K562 (cell line): ENCODE results near the gene RHOA. TPM values are rescaled to one million over a fixed set of nuclear protein-coding genes. Genes with fewer than 3 reads are reported as not detected.
A peak's percentile ranks its signal among the peaks of the same experiment; 100 is the strongest.

Experiments
- ATAC-seq: fragments of 200-7000 bp; cut with Tn5 transposase; 3 replicates; pipeline ENCODE4 v1.9.1; 2020; ENCODE audit warnings: moderate library complexity
- Bru-seq: library from RNA; stranded (reverse); fragments of 400-500 nt; gene quantifications from one replicate; lab custom pipeline; 2021; lab: Mats Ljungman, UMichigan
- BruChase-seq, 2 experiments: library from RNA; stranded (reverse); fragments of 400-500 nt; gene quantifications; one replicate each; lab custom pipeline; 2021; lab: Mats Ljungman, UMichigan
- BruUV-seq: library from RNA; stranded (reverse); fragments of 400-500 nt; replicated peaks from 2 replicates; lab custom pipeline; 2021; lab: Mats Ljungman, UMichigan
- CTCF ChIA-PET: fragments of 300-600 bp; formaldehyde crosslinking; extraction: SDS; loops from one replicate; lab custom pipeline; 2021; ENCODE audit warnings: low intra/inter-chr PET ratio; lab: Yijun Ruan, JAX
- POLR2A ChIA-PET: fragments of 300-600, 350-650 bp; sonication (Branson Sonifier 250); formaldehyde crosslinking; extraction: SDS; loops from one replicate; lab custom pipeline; 2021; ENCODE audit warnings: antibody characterized with exemption, inconsistent platforms; lab: Yijun Ruan, JAX
- DNase-seq, 4 experiments: peaks; one replicate each; pipeline versions ENCODE4 v3.0.0 to v3.0.0-alpha.2; 2011 to 2018; ENCODE audit warnings: low spot score in 3 of 4, mixed read lengths in 3 of 4; ENCODE audit errors: extremely low read depth in 1 of 4
- FAIRE-seq: peaks from 2 replicates; lab custom pipeline; 2011; peaks lifted over from hg19 to GRCh38; lab: Jason Lieb, UNC
- H2AFZ ChIP-seq: 2 replicates; pipeline ENCODE4 v1.6.0; 2011; ENCODE audit warnings: low read depth, low read length, control low read depth, inconsistent platforms
- H3K27ac ChIP-seq: fragments of 200-600 bp; 3 replicates; pipeline ENCODE4 v1.8.0; 2011; ENCODE audit warnings: low read depth, mild to moderate bottlenecking, control low read depth, inconsistent platforms, low read length, moderate library complexity, mixed read lengths; ENCODE audit errors: extremely low read depth
- H3K27me3 ChIP-seq, 2 experiments: fragments of 300-600 bp in 1 of 2; 2 replicates in 1 of 2; 3 replicates in 1 of 2; pipeline versions ENCODE4 v1.6.0 to v1.8.0; 2011; ENCODE audit warnings: inconsistent platforms in 2 of 2, low read length in 2 of 2, mild to moderate bottlenecking in 1 of 2, mixed read lengths in 1 of 2, moderate library complexity in 1 of 2; ENCODE audit not compliant: control insufficient read depth in 2 of 2, insufficient read depth in 2 of 2
- H3K36me3 ChIP-seq: fragments of 300-600 bp; 3 replicates; pipeline ENCODE4 v1.8.0; 2011; ENCODE audit warnings: mild to moderate bottlenecking, low read length, inconsistent platforms; ENCODE audit not compliant: control insufficient read depth, insufficient read depth
- H3K4me1 ChIP-seq, 2 experiments: fragments of 200-600 bp in 1 of 2; replicated peaks in 1 of 2; 2 replicates in 1 of 2; 3 replicates in 1 of 2; pipeline versions ENCODE4 v1.5.1 to v1.8.0; 2011; ENCODE audit warnings: inconsistent platforms in 2 of 2, low read length in 2 of 2, mild to moderate bottlenecking in 1 of 2, mixed read lengths in 1 of 2, moderate library complexity in 1 of 2; ENCODE audit not compliant: control insufficient read depth in 2 of 2, insufficient read depth in 2 of 2
- H3K4me2 ChIP-seq: 2 replicates; pipeline ENCODE4 v1.6.1; 2011; ENCODE audit warnings: low read length, control low read depth, inconsistent platforms, mixed read lengths; ENCODE audit not compliant: insufficient read depth
- H3K4me3 ChIP-seq: fragments of 200-600 bp; sonication (generic), shearing (Covaris generic); 2 replicates; pipeline ENCODE4 v1.5.1; 2016; ENCODE audit warnings: control low read depth, inconsistent platforms
- H3K79me2 ChIP-seq: fragments of 200-600 bp; 3 replicates; pipeline ENCODE4 v1.8.0; 2011; ENCODE audit warnings: low read length, inconsistent platforms; ENCODE audit not compliant: control insufficient read depth, insufficient read depth
- H3K9ac ChIP-seq, 2 experiments: 2 replicates each; pipeline versions ENCODE4 v1.6.0 to v1.6.1; 2011; ENCODE audit warnings: low read depth in 2 of 2, low read length in 2 of 2, control low read depth in 1 of 2, inconsistent platforms in 1 of 2, mild to moderate bottlenecking in 1 of 2, mixed read lengths in 1 of 2; ENCODE audit not compliant: insufficient read depth in 1 of 2
- H3K9me1 ChIP-seq: one replicate; pipeline ENCODE4 v1.6.0; 2011; ENCODE audit warnings: inconsistent platforms, mild to moderate bottlenecking, low read length, moderate library complexity; ENCODE audit not compliant: control insufficient read depth, insufficient read depth
- H3K9me3 ChIP-seq: replicated peaks from 2 replicates; pipeline ENCODE4 v1.5.1; 2011; ENCODE audit warnings: low read depth, low read length, inconsistent platforms; ENCODE audit not compliant: control insufficient read depth, insufficient read depth
- H4K20me1 ChIP-seq: replicated peaks from 2 replicates; pipeline ENCODE4 v1.6.1; 2011; ENCODE audit warnings: low read length, inconsistent platforms, mixed read lengths; ENCODE audit not compliant: control insufficient read depth, insufficient read depth
- ATF3 ChIP-seq, 2 experiments: fragments of 450-650 bp in 1 of 2; sonication (generic) in 1 of 2; formaldehyde crosslinking in 1 of 2; IDR thresholded peaks in 1 of 2; conservative IDR thresholded peaks in 1 of 2; 2 replicates each; pipeline versions ENCODE4 v1.6.1 to v1.8.1; 2016 to 2023; ENCODE audit warnings: mild to moderate bottlenecking in 2 of 2, moderate library complexity in 2 of 2, inconsistent platforms in 1 of 2, missing genetic modification reagents in 1 of 2
- CBFB ChIP-seq: sonication (generic); formaldehyde crosslinking; IDR thresholded peaks from 2 replicates; pipeline ENCODE4 v1.4.0; 2020; ENCODE audit warnings: mild to moderate bottlenecking, missing genetic modification reagents
- CTCF ChIP-seq, 3 experiments: IDR thresholded peaks in 2 of 3; conservative IDR thresholded peaks in 1 of 3; 2 replicates each; pipeline ENCODE4 v1.5.1; 2011 to 2012; ENCODE audit warnings: low read length in 3 of 3, mild to moderate bottlenecking in 3 of 3, control low read depth in 2 of 3, improper control_type of control experiment in 1 of 3, inconsistent platforms in 1 of 3, low read depth in 1 of 3, mixed read lengths in 1 of 3, moderate library complexity in 1 of 3; ENCODE audit not compliant: insufficient read depth in 2 of 3
- EP400 ChIP-seq: fragments of 450-650 bp; IDR thresholded peaks from 2 replicates; pipeline ENCODE4 v1.6.1; 2017; ENCODE audit warnings: antibody characterized with exemption, mild to moderate bottlenecking, moderate library complexity
- HMG20B ChIP-seq: fragments of 250-450 bp; sonication (Bioruptor Pico); IDR thresholded peaks from 2 replicates; pipeline ENCODE4 v1.5.0; 2021; ENCODE audit warnings: mild to moderate bottlenecking
- LARP7 ChIP-seq: fragments of 450-650 bp; IDR thresholded peaks from 2 replicates; pipeline ENCODE4 v1.6.1; 2016
- MYC ChIP-seq, 2 experiments: fragments of 250-450 bp in 1 of 2; sonication (Bioruptor Pico) in 1 of 2; IDR thresholded peaks; 2 replicates each; pipeline versions ENCODE4 v1.5.1 to v1.6.1; 2012 to 2021; ENCODE audit warnings: low read depth in 2 of 2, borderline replicate concordance in 1 of 2, improper control_type of control experiment in 1 of 2, low read length in 1 of 2, mild to moderate bottlenecking in 1 of 2, moderate library complexity in 1 of 2
- TEAD2 ChIP-seq: fragments of 450-650 bp; IDR thresholded peaks from 2 replicates; pipeline ENCODE4 v1.6.1; 2016; ENCODE audit warnings: missing genetic modification characterization, control low read depth, missing compliant biosample characterization
- ZKSCAN1 ChIP-seq: fragments of 150-350 bp; IDR thresholded peaks from 2 replicates; pipeline ENCODE4 v1.6.1; 2016; ENCODE audit warnings: low read depth, low read length
- ZNF174 ChIP-seq: fragments of 250-450 bp; sonication (Bioruptor Pico); IDR thresholded peaks from 2 replicates; pipeline ENCODE4 v1.4.0; 2020; ENCODE audit warnings: mild to moderate bottlenecking
- ZNF445 ChIP-seq: fragments of 250-450 bp; sonication (Bioruptor Pico); IDR thresholded peaks from 2 replicates; pipeline ENCODE4 v1.4.0; 2020; ENCODE audit warnings: low read depth, mild to moderate bottlenecking, moderate library complexity
- WGBS: fragments of 100-300 bp; shearing (Covaris generic); methylation state at CpG from one replicate; pipeline ENCODE4 v1.1.6; 2016; ENCODE audit warnings: low coverage, mixed read lengths; ENCODE audit not compliant: insufficient coverage; ENCODE audit errors: missing lambda C conversion rate; 5-methylcytosine and 5-hydroxymethylcytosine counted together
- in situ Hi-C: fragments of 300-500 bp; cut with MboI; formaldehyde crosslinking; loops from 4 replicates; pipeline ENCODE4 v1.15.0; 2018; ENCODE audit warnings: inconsistent platforms, mixed read lengths
- intact Hi-C: fragments of 100-400 bp; cut with micrococcal nuclease; formaldehyde crosslinking; loops from 2 replicates; pipeline ENCODE4 v1.14.2; 2022
- long read RNA-seq, 3 experiments: library from polyadenylated mRNA in 2 of 3; library from RNA in 1 of 3; unstranded in 2 of 3; stranded (forward) in 1 of 3; transcript quantifications; one replicate each; pipeline ENCODE4 v2.0.0, GENCODE V29; 2019 to 2022
- polyA minus RNA-seq, 3 experiments: library from RNA; depleted of rRNA, polyadenylated mRNA; stranded (reverse); fragments of >200 nt; gene quantifications; 2 replicates each; pipeline ENCODE4 v1.2.3, GENCODE V29; 2011
- polyA plus RNA-seq, 8 experiments: library from polyadenylated mRNA; depleted of rRNA in 4 of 8; stranded (reverse) in 5 of 8; unstranded in 3 of 8; fragments of >200 nt; fragmentation: Nextera tagmentation in 2 of 8; fragmentation: Illumina TruSeq in 1 of 8; extraction: Ambion mirVana in 2 of 8; extraction: Trizol in 1 of 8; gene quantifications; 2 replicates each; pipeline versions ENCODE4 v1.2.1 to v1.2.3, GENCODE V29; 2011 to 2014; ENCODE audit warnings: inconsistent platforms in 1 of 8, missing spikeins in 1 of 8
- total RNA-seq, 7 experiments: library from RNA; depleted of rRNA in 6 of 7; stranded (reverse); fragments of >200 nt in 6 of 7; fragmentation: Illumina TruSeq in 2 of 7; extraction: Trizol in 2 of 7; gene quantifications; 2 replicates each; pipeline versions ENCODE4 v1.2.1 to v1.2.3, GENCODE V29; 2011 to 2021; ENCODE audit warnings: low replicate concordance in 1 of 7

Gene RHOA
- 37.6 and 39.3 TPM in 2 replicates for total RNA-seq (2011; cell fraction: chromatin; rRNA removed; ENCODE audit: low replicate concordance)
- total RNA-seq (2011; cell fraction: nucleolus; rRNA removed), result 40.9 and 41.2 TPM in 2 replicates
- 54.2 and 73.1 TPM in 2 replicates for total RNA-seq (2011; cell fraction: nucleoplasm; rRNA removed)
- total RNA-seq (2014; rRNA removed), result 136 and 147 TPM in 2 replicates
- total RNA-seq (2014; rRNA removed; fragmentation: Illumina TruSeq; extraction: Trizol), result 214 and 232 TPM in 2 replicates
- 229 and 236 TPM in 2 replicates for total RNA-seq (2015; rRNA removed; fragmentation: Illumina TruSeq; extraction: Trizol)
- total RNA-seq (2021), result 255 and 267 TPM in 2 replicates
- polyA plus RNA-seq (2011; rRNA removed), result 136 and 148 TPM in 2 replicates
- 137 and 195 TPM in 2 replicates for polyA plus RNA-seq (2011; cell fraction: cytosol; rRNA removed)
- 75.2 and 120 TPM in 2 replicates for polyA plus RNA-seq (2011; cell fraction: nucleus; rRNA removed)
- polyA plus RNA-seq (2012), result 285 and 304 TPM in 2 replicates
- 269 and 334 TPM in 2 replicates for polyA plus RNA-seq (2014; fragmentation: Illumina TruSeq; extraction: Trizol)
- polyA plus RNA-seq (2014; fragmentation: Nextera tagmentation; extraction: Ambion mirVana), result 100 to 1,000 TPM; 345 to 540 TPM
- 147 and 152 TPM in 2 replicates for polyA plus RNA-seq (2014; rRNA removed)
- polyA minus RNA-seq (2011; rRNA and poly(A)+ RNA removed), result 216 and 222 TPM in 2 replicates
- 249 and 294 TPM in 2 replicates for polyA minus RNA-seq (2011; cell fraction: cytosol; rRNA and poly(A)+ RNA removed)
- polyA minus RNA-seq (2011; cell fraction: nucleus; rRNA and poly(A)+ RNA removed), result 20.9 and 49.4 TPM in 2 replicates
- Bru-seq, nascent RNA, result percentile 78 among the genes with signal in this experiment
- BruChase-seq, experiment 1, labeled RNA remaining after a 2-hour chase, result percentile 84 among the genes with signal in this experiment
- BruChase-seq, experiment 2, labeled RNA remaining after a 6-hour chase, result percentile 84 among the genes with signal in this experiment
- long read RNA-seq, experiment 1, transcript RHOA-202 (5 exons, 2,031 nt), result major isoform, 273 of 584 reads
- long read RNA-seq, experiment 1, partial matches to known transcripts, result 51 of 584 reads
- long read RNA-seq, experiment 1, other reads (novel, unspliced or antisense), result 257 of 584 reads
- long read RNA-seq, experiment 2, transcript RHOA-202 (5 exons, 2,031 nt), result major isoform, 145 of 389 reads
- long read RNA-seq, experiment 2, partial matches to known transcripts, result 35 of 389 reads
- long read RNA-seq, experiment 2, other reads (novel, unspliced or antisense), result 206 of 389 reads
- long read RNA-seq, experiment 3, transcript RHOA-202 (5 exons, 2,031 nt), result major isoform, 527 of 594 reads
- long read RNA-seq, experiment 3, transcript RHOA-203 (6 exons, 961 nt), result minor isoform, 7 of 594 reads
- long read RNA-seq, experiment 3, partial matches to known transcripts, result 10 of 594 reads
- long read RNA-seq, experiment 3, other reads (novel, unspliced or antisense), result 48 of 594 reads

GRCh38 chr3:49411968-49412631, at the start of gene RHOA, which contains the start of gene TCTA:
RHOA (minus strand) TSS chr3:49411976; CDS start chr3:49375589, 36,387 bp downstream.
TCTA (plus strand) TSS chr3:49412423; CDS start chr3:49412427, 4 bp downstream.
- peaks cover 23% of the 10 kb centered on the region; the same call in 2 of the 3 replicates for H3K36me3 ChIP-seq
- ATAC-seq (peak; percentile 91), FAIRE-seq (peak; percentile 98), DNase-seq (peak; percentile 95 to 99 (median 98))
- ChIA-PET POLR2A (interaction anchor here (0.5 to 1.4 kb wide), 16 partner anchors 10 to 390 kb away, joined by 3 to 10 read pairs (median 4); partner anchors contain the start of genes AMT, NICN1 and USP4), CTCF (no interaction called here)
- H3K27ac ChIP-seq, result peak within 1 kb of the TSS; percentile 96
- WGBS, result under 1% methylated on average over 31 of the region's 62 CpGs
- in situ Hi-C loops, result no loop called here
- BruUV-seq, result TSS peak; percentile 76
- no peaks in the 10 kb centered on the region for H3K9me1 ChIP-seq
- no peaks in the 10 kb centered on the region for H3K27me3 ChIP-seq
- peak within 1 kb of the TSS; percentile 88 for H2AFZ ChIP-seq
- H3K9me3 ChIP-seq, result no peaks in the 10 kb centered on the region
- intact Hi-C loops, result loop anchor here (2.0 kb wide), 1 partner anchor 71 kb away; the partner anchor contains the start of gene USP4
- peak within 1 kb of the TSS; percentile 94 for H3K4me2 ChIP-seq
- H3K4me3 ChIP-seq, result peak within 1 kb of the TSS; percentile 91
- peaks cover 63% of the 10 kb centered on the region for H3K79me2 ChIP-seq
- H3K4me1 ChIP-seq, result peaks cover 23 to 32% of the 10 kb centered on the region in 2 experiments; a peak in 4 of 5 replicates
- peak within 1 kb of the TSS; percentile 96 for H3K9ac ChIP-seq
- peaks cover 21% of the 10 kb centered on the region for H4K20me1 ChIP-seq
- TF ChIP-seq ATF3 (IDR thresholded peaks at IDR 0.05), result no peak; the same call in 1 of the 2 replicates
- TF ChIP-seq ATF3 (CRISPR knock-in tag; conservative IDR thresholded peaks at IDR 0.05), result no peak
- no peak for TF ChIP-seq ZKSCAN1
- no peak for TF ChIP-seq TEAD2 (tag)
- no peak for TF ChIP-seq CTCF (IDR thresholded peaks at IDR 0.05 in 2 of 3, conservative IDR thresholded peaks at IDR 0.05 in 1 of 3; ENCODE audit: insufficient read depth in 2 of 3, low read depth in 1 of 3, low read length in 3 of 3)
- TF ChIP-seq LARP7, result no peak
- TF ChIP-seq ZNF445 (CRISPR knock-in tag), result no peak
- 0 out of 2 replicates have a peak, but pooled peaks have one; percentile 26 for TF ChIP-seq CBFB (CRISPR knock-in tag)
- no peak for TF ChIP-seq ZNF174 (CRISPR knock-in tag)
- TF ChIP-seq HMG20B, result no peak
- TF ChIP-seq EP400, result peak; percentile 78
- peak; percentile 72 for TF ChIP-seq MYC (IDR thresholded peaks at IDR 0.05; ENCODE audit: low read depth, low read length)
- peak; percentile 46; the same call in 1 of the 2 replicates for TF ChIP-seq MYC (CRISPR knock-in tag; IDR thresholded peaks at IDR 0.05; ENCODE audit: borderline replicate concordance, low read depth)
